Measurements from ENCODE around the gene CDC25B. TPM values are rescaled to one million over a fixed set of nuclear protein-coding genes. Genes with fewer than 3 reads are reported as not detected.

Gene CDC25B
- total RNA-seq, 3 donors from 2014 or later = 18.1 to 25.0 (median 22.0) TPM

DNA sequence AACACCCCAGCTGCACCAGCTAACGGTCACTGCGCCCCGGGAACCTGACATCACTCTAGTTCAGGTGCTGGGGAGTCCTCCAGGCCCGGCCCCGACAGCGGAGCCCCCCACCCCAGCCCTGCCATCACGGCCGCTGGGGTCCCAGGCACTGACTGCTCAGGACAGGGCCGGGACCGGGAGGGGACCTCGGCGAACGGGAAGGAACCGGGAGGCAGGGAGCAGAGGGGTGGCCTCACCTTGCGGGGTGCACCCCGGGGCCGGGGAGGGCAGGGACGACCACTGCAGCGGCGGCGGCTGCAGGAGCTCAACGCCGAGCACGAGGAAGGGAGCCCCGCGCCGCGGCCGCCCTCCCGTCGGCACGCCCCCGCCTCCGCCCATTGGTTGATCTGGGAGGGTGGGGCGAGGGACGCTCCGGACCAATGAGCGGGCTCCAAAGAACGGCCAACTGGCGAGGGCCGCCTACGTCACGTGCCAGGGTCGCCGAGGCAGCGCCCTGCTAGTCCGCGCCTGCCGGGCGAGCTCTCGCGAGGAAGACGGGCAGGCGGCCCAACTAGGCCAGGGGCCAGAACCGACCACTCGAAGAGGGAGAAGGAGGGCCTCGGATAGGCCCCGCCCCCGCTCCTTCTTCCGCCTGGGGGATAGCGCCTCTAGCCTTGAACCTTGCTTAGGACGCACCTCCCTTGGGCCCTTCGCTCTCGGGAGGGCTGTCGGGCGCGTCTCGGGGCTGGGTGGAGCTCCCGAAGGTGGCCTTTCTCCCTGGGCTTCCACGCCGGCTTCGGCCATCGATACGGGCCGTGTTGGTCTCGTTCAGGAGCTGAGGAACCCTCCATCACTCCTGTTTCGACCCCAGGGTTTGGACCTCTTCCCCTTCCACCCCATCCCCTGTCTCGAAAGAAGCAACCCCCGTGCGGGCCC, 28.4 kb upstream of the CDC25B start, which contains the start of gene ADISSP:
ADISSP (minus strand) TSS at position 327 of the 915 bp plus-strand sequence. CDS start 7,653 bp downstream, outside the sequence.
- Histone ChIP-seq H3K27me3 (no peaks in the 10 kb centered on the region), H3K27ac (peak within 1 kb of the TSS; percentile 96), H3K36me3 (no peaks in the 10 kb centered on the region), H3K4me3 (peak within 1 kb of the TSS; percentile 69 to 88 (median 79)), H3K9me3 (no peaks in the 10 kb centered on the region), H3K4me1 (no peaks in the 10 kb centered on the region)
- intact Hi-C loops (cut with DNase I; ENCODE audit: low total_unique reads) = no loop called here
- peak; percentile 98 for DNase-seq (ENCODE audit: low spot score in 2 of 2)
- TF ChIP-seq POLR2AphosphoS5 (IDR thresholded peaks at IDR 0.05) = peak; percentile 65 to 90 (median 80)
- TF ChIP-seq, protein P1, sequence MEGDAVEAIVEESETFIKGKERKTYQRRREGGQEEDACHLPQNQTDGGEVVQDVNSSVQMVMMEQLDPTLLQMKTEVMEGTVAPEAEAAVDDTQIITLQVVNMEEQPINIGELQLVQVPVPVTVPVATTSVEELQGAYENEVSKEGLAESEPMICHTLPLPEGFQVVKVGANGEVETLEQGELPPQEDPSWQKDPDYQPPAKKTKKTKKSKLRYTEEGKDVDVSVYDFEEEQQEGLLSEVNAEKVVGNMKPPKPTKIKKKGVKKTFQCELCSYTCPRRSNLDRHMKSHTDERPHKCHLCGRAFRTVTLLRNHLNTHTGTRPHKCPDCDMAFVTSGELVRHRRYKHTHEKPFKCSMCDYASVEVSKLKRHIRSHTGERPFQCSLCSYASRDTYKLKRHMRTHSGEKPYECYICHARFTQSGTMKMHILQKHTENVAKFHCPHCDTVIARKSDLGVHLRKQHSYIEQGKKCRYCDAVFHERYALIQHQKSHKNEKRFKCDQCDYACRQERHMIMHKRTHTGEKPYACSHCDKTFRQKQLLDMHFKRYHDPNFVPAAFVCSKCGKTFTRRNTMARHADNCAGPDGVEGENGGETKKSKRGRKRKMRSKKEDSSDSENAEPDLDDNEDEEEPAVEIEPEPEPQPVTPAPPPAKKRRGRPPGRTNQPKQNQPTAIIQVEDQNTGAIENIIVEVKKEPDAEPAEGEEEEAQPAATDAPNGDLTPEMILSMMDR (IDR thresholded peaks at IDR 0.05) = no peak

DNA sequence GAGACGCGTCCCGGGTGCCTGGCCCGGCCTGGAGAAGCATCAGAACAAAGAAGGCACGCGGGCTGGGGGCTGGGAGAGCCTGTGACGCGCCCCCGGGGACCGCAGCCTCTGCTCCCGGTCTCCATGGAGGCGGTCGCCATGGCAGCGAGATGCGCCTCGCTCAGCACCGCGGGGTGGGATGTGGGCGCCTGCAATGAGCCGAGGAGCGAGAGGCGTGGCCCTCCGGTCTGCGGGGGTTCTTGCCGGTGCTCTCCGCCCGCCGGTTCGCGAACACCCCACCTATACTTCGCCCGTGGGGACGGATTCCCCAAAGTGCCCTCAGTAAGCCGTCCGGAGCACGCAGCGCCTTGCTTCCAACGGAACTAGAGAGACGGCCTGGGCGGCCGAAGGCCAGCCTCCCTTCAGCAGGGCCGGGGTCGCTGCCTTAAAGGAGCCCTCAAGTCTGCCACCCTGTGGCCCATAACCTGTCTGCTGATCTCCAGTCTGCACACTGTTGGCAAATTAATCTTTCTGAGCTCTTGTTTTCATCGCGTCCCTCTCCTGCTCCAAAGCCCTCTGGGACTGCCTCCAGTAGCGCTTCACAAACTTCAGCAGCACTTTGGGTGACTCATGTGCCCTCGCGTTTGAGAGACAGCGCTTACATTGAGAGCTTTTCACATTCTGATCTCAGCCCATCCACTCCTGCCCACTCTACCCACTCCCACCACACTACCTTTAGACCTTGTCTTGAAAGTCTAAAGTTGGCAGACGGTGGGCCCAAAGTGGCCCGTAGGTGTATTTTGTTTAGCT, 27.6 kb upstream of the CDC25B start:
- TF ChIP-seq, protein P1 (IDR thresholded peaks at IDR 0.05) = peak in 2 of 3 donors; percentile 46 to 47
- TF ChIP-seq POLR2AphosphoS5 (IDR thresholded peaks at IDR 0.05) (no peak), POLR2A (IDR thresholded peaks at IDR 0.05) (no peak)
- no peaks in the 10 kb centered on the region for H3K36me3 ChIP-seq
- intact Hi-C loops (cut with DNase I; ENCODE audit: low total_unique reads) = no loop called here
- no peaks in the 10 kb centered on the region for H3K27me3 ChIP-seq
- peak; percentile 53 to 65 for DNase-seq (ENCODE audit: low spot score in 2 of 2)
- H3K4me3 ChIP-seq = peak overlapping the region; percentile 69 to 88 (median 79)
- peak overlapping the region; percentile 96 for H3K27ac ChIP-seq
- no peaks in the 10 kb centered on the region for H3K9me3 ChIP-seq
- H3K4me1 ChIP-seq = no peaks in the 10 kb centered on the region

DNA sequence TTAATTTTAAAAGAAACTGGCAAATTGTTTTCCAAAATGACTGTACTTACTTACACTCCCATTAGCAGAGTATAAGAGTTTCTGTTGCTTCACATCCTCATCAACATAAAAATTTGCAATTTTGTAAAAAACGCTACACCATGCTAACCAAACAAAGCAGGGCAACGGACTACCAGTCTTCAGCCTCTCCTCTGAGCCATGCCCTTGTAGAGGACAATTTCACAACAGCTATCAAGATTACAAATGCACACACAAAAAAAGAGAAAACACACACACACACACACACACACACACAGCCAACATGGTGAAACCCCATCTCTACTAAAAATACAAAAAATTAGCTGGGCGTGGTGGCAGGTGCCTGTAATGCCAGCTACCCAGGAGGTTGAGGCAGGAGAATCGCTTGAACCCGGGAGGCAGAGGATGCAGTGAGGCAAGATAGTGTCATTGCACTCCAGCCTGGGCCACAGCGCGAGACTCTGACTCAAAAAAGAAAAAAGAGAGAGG, 24.5 kb upstream of the CDC25B start:
- TF ChIP-seq, protein P1 (IDR thresholded peaks at IDR 0.05) = no peak
- TF ChIP-seq POLR2AphosphoS5 (IDR thresholded peaks at IDR 0.05) (no peak), POLR2A (IDR thresholded peaks at IDR 0.05) (no peak)

DNA sequence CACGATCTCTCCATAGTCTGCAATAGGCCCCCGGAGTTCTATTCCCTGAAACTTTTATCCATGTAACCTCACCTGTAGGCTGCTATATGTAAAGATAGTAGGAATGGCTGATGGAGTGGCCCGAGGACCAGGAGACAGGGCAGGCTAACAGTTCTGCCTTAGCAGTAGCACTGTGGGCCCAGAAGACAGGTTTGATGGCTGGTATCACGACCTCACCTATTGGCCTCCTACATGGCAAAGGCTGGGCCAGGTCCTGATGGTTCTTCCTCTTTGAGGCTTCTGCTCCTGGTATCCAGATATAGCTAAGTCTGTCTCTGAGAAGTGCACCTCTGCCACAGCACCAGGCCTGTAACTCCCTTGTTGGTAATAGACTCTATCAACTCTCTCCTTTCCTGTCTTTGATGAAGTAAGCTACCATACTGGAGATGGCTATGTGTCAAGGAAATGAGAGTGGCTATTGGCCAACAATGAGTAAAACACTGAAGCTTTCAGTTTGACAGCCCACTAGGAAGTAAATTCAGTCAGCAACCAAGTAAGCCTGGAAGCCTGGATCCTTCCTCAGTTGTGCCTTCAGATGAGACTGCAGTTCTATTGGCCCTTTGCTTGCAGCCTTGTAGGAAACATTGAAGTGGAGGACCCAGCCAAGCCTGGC, 20.5 kb upstream of the CDC25B start:
- intact Hi-C loops (cut with DNase I; ENCODE audit: low total_unique reads) = no loop called here

More for the DNA sequence above, 24.5 kb upstream of the CDC25B start:
- DNase-seq (ENCODE audit: low spot score in 2 of 2) = no peak
- Histone ChIP-seq H3K36me3 (no peaks in the 10 kb centered on the region), H3K9me3 (no peaks in the 10 kb centered on the region), H3K4me3 (no peak overlapping the region), H3K4me1 (no peaks in the 10 kb centered on the region), H3K27ac (no peak overlapping the region), H3K27me3 (no peaks in the 10 kb centered on the region)
- intact Hi-C loops (cut with DNase I; ENCODE audit: low total_unique reads) = no loop called here

DNA sequence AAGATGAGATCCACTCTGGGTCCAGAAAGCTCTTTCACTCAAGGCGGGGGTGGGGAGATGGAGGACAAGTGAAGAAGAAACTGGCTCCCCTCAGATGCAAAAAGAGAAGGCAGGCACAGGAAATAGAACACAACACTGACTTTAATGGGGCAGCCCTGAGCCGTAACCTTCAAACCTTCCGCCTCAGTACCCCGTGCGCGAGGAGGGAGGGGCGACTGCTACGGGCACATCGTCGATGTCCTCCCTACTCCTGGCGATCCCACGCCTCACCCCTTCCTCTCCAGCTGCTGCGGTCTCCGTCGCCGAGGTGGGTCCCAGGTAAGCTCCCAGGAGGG, 18.8 kb upstream of the CDC25B start:
- Histone ChIP-seq H3K27ac (peak overlapping the region; percentile 36 to 45), H3K9me3 (no peaks in the 10 kb centered on the region), H3K27me3 (no peaks in the 10 kb centered on the region), H3K36me3 (no peaks in the 10 kb centered on the region), H3K4me1 (peaks cover 4 to 8% of the 10 kb centered on the region in 2 donors), H3K4me3 (peak overlapping the region; percentile 42 to 75 (median 59))
- TF ChIP-seq POLR2A (IDR thresholded peaks at IDR 0.05) (no peak), POLR2AphosphoS5 (IDR thresholded peaks at IDR 0.05) (no peak)
- TF ChIP-seq, protein P1 (IDR thresholded peaks at IDR 0.05) = no peak
- no peak for DNase-seq (ENCODE audit: low spot score in 2 of 2)
- intact Hi-C loops (cut with DNase I; ENCODE audit: low total_unique reads) = no loop called here

More for the DNA sequence above, 20.5 kb upstream of the CDC25B start:
- Histone ChIP-seq H3K4me3 (no peak overlapping the region), H3K27me3 (no peaks in the 10 kb centered on the region), H3K4me1 (peaks cover 0 to 3% of the 10 kb centered on the region in 2 donors), H3K9me3 (no peaks in the 10 kb centered on the region), H3K27ac (no peak overlapping the region), H3K36me3 (no peaks in the 10 kb centered on the region)
- no peak for TF ChIP-seq POLR2A (IDR thresholded peaks at IDR 0.05)
- TF ChIP-seq POLR2AphosphoS5 (IDR thresholded peaks at IDR 0.05) = no peak
- no peak for DNase-seq (ENCODE audit: low spot score in 2 of 2)

Measured in breast epithelium (tissue), 4 donors.